HG03460 (cell line): ENCODE results near the gene DIS3L2.
"Not testable (repeated sequence)": the region's sequence is repeated elsewhere in the genome, so short reads cannot be mapped to it uniquely, and the experiment has no call there.

ENCODE experiments used
- ATAC-seq: cut with Tn5 transposase; IDR thresholded peaks from one replicate; pipeline ENCODE4 v1.9.1; 2021; ENCODE audit not compliant: unreplicated experiment

The DIS3L2 gene

GRCh38 chr2:231928901-231929725 lies 32.4 kb upstream of the DIS3L2 start:
- ATAC-seq: no peak

GRCh38 chr2:231929961-231930592 lies 31.4 kb upstream of the DIS3L2 start:
- ATAC-seq: no peak

- no peak for ATAC-seq
Measured at GRCh38 chr2:231930593-231931281, 30.8 kb upstream of the DIS3L2 start.

GRCh38 chr2:231931481-231931915 lies 30.0 kb upstream of the DIS3L2 start:
- ATAC-seq: no peak

GRCh38 chr2:231932711-231932970 lies 28.9 kb upstream of the DIS3L2 start:
- no peak for ATAC-seq

- ATAC-seq: no peak
Measured at GRCh38 chr2:231932985-231933915, 28.3 kb upstream of the DIS3L2 start.

- ATAC-seq: no peak
Measured at GRCh38 chr2:231933916-231934401, 27.6 kb upstream of the DIS3L2 start.

GRCh38 chr2:231934441-231935206 lies 26.9 kb upstream of the DIS3L2 start:
- no peak for ATAC-seq

- ATAC-seq: no peak
Measured at GRCh38 chr2:231935207-231935524, 26.3 kb upstream of the DIS3L2 start.

- ATAC-seq: no peak
Measured at GRCh38 chr2:231935815-231936214, 25.7 kb upstream of the DIS3L2 start.

GRCh38 chr2:231936491-231936890 lies 25.0 kb upstream of the DIS3L2 start:
- ATAC-seq: no peak

GRCh38 chr2:231937057-231937456 lies 24.5 kb upstream of the DIS3L2 start:
- no peak for ATAC-seq

GRCh38 chr2:231939022-231939421 lies 22.5 kb upstream of the DIS3L2 start:
- no peak for ATAC-seq

GRCh38 chr2:231940795-231941194 lies 20.7 kb upstream of the DIS3L2 start:
- no peak for ATAC-seq

GRCh38 chr2:231941673-231942072 lies 19.8 kb upstream of the DIS3L2 start:
- ATAC-seq: no peak

GRCh38 chr2:231942180-231942579 lies 19.3 kb upstream of the DIS3L2 start:
- ATAC-seq: no peak

- no peak for ATAC-seq
Measured at GRCh38 chr2:231946241-231946814, 15.2 kb upstream of the DIS3L2 start.

GRCh38 chr2:231947112-231947511 lies 14.4 kb upstream of the DIS3L2 start:
- not testable (repeated sequence) for ATAC-seq

- ATAC-seq: no peak
Measured at GRCh38 chr2:231947694-231948093, 13.8 kb upstream of the DIS3L2 start.

GRCh38 chr2:231951452-231952035 lies 10.0 kb upstream of the DIS3L2 start:
- no peak for ATAC-seq
